ENCODE data around the gene BANF1.

BANF1 gene

GRCh38 chr11:65965986-65966762, 36.1 kb upstream of the BANF1 start:
- H3K27ac ChIP-seq (ENCODE audit: extremely low read depth, low read depth, low read length): no peak overlapping the region
- TF ChIP-seq ZNF274 (IDR thresholded peaks at IDR 0.05; ENCODE audit: low read length): no peak
- no peak for TF ChIP-seq ZNF274 (tag by site-specific recombination; IDR thresholded peaks at IDR 0.05; ENCODE audit: borderline replicate concordance)
- no peak for TF ChIP-seq KLF7 (tag by site-specific recombination; IDR thresholded peaks at IDR 0.05; ENCODE audit: borderline replicate concordance)
- no peak for TF ChIP-seq CTCF (tag by site-specific recombination; IDR thresholded peaks at IDR 0.05)
- TF ChIP-seq ZNF530 (tag by site-specific recombination; IDR thresholded peaks at IDR 0.05; ENCODE audit: low read depth): no peak
- no peak for TF ChIP-seq ZNF112 (tag by site-specific recombination; IDR thresholded peaks at IDR 0.05)
- TF ChIP-seq ZNF561 (tag by site-specific recombination; IDR thresholded peaks at IDR 0.05; ENCODE audit: borderline replicate concordance): no peak
- no peak for TF ChIP-seq ZNF223 (tag by site-specific recombination; IDR thresholded peaks at IDR 0.05)
- no peak for TF ChIP-seq ZNF416 (tag by site-specific recombination; IDR thresholded peaks at IDR 0.05)
- TF ChIP-seq OVOL3 (tag by site-specific recombination; IDR thresholded peaks at IDR 0.05): no peak
- TF ChIP-seq ZNF600 (tag by site-specific recombination; IDR thresholded peaks at IDR 0.05): no peak
- no peak for TF ChIP-seq ZNF488 (tag by site-specific recombination; IDR thresholded peaks at IDR 0.05)
- TF ChIP-seq ZBTB11 (tag by site-specific recombination; conservative IDR thresholded peaks at IDR 0.05; ENCODE audit: low read depth): no peak
- no peak for TF ChIP-seq ZNF501 (tag by site-specific recombination; IDR thresholded peaks at IDR 0.05)
- TF ChIP-seq PRDM4 (tag by site-specific recombination; IDR thresholded peaks at IDR 0.05): no peak
- TF ChIP-seq PRDM6 (tag by site-specific recombination; IDR thresholded peaks at IDR 0.05): no peak
- TF ChIP-seq ZFP37 (tag by site-specific recombination; IDR thresholded peaks at IDR 0.05): no peak
- TF ChIP-seq ZNF140 (tag by site-specific recombination; IDR thresholded peaks at IDR 0.05): no peak
- TF ChIP-seq ZNF560 (tag by site-specific recombination; IDR thresholded peaks at IDR 0.05; ENCODE audit: borderline replicate concordance): no peak
- H3K36me3 ChIP-seq (ENCODE audit: control insufficient read depth in 2 of 2, insufficient read depth in 1 of 2, low read length in 2 of 2): peaks cover 0 to 69% of the 10 kb centered on the region in 2 experiments; a peak in 2 of 3 replicates
- no peak overlapping the region for H3K4me3 ChIP-seq (ENCODE audit: low read depth, low read length)
- H3K4me1 ChIP-seq (ENCODE audit: control insufficient read depth, insufficient read depth, low read length): no peaks in the 10 kb centered on the region
- H3K9me3 ChIP-seq (ENCODE audit: control insufficient read depth, insufficient read depth, low read depth, low read length): no peaks in the 10 kb centered on the region
- ChIA-PET CTCF (interaction anchor here (0.6 to 1.1 kb wide), 2 partner anchors 19 to 80 kb away, joined by 3 read pairs; no protein-coding TSS in a partner anchor), POLR2A (no interaction called here)

Measured in HEK293 (cell line).